HepG2 (cell line): ENCODE measurements around the gene FRS2.

ENCODE experiments used
- AFF4 ChIP-seq: sonication (generic); formaldehyde crosslinking; IDR thresholded peaks from 2 replicates; pipeline ENCODE4 v1.4.0; 2020; ENCODE audit warnings: missing genetic modification reagents
- KLF9 ChIP-seq: IDR thresholded peaks from 2 replicates; pipeline ENCODE4 v1.6.1; 2016; ENCODE audit warnings: low read depth
- ZFY ChIP-seq: sonication (generic); formaldehyde crosslinking; IDR thresholded peaks from 2 replicates; pipeline ENCODE4 v1.4.0; 2020; ENCODE audit warnings: missing genetic modification reagents
- ZNF674 ChIP-seq: sonication (generic); formaldehyde crosslinking; IDR thresholded peaks from 2 replicates; pipeline ENCODE4 v1.5.0; 2020; ENCODE audit warnings: low read depth, mild to moderate bottlenecking, missing genetic modification reagents
- TF ChIP-seq, protein P1 (sequence below): sonication (generic); formaldehyde crosslinking; IDR thresholded peaks from 2 replicates; pipeline ENCODE4 v1.4.0; 2020; ENCODE audit warnings: mild to moderate bottlenecking, missing genetic modification reagents
- TF ChIP-seq, protein P2 (sequence below): fragments of 450-650 bp; IDR thresholded peaks from 2 replicates; pipeline ENCODE4 v1.6.1; 2017; ENCODE audit warnings: mild to moderate bottlenecking
- TF ChIP-seq, protein P3 (sequence below), 2 experiments: sonication (generic) in 1 of 2; formaldehyde crosslinking in 1 of 2; IDR thresholded peaks; 2 replicates each; pipeline versions ENCODE4 v1.6.1 to v1.9.0; 2014 to 2022; ENCODE audit warnings: antibody characterized with exemption in 1 of 2, borderline replicate concordance in 1 of 2, inconsistent platforms in 1 of 2, low read depth in 1 of 2, missing genetic modification reagents in 1 of 2
- TF ChIP-seq, protein P4 (sequence below), 2 experiments: sonication (generic) in 1 of 2; formaldehyde crosslinking in 1 of 2; IDR thresholded peaks; 2 replicates each; pipeline versions ENCODE4 v1.5.1 to v1.6.1; 2011 to 2020; ENCODE audit warnings: borderline replicate concordance in 1 of 2, low read depth in 1 of 2, low read length in 1 of 2, mild to moderate bottlenecking in 1 of 2, missing genetic modification reagents in 1 of 2, moderate library complexity in 1 of 2
- TF ChIP-seq, protein P5 (sequence below), 2 experiments: fragments of 450-650 bp in 1 of 2; sonication (generic) in 1 of 2; formaldehyde crosslinking; IDR thresholded peaks; 2 replicates each; pipeline versions ENCODE4 v1.5.0 to v1.8.0; 2020 to 2022; ENCODE audit warnings: mild to moderate bottlenecking in 1 of 2, missing genetic modification reagents in 1 of 2

DNA sequence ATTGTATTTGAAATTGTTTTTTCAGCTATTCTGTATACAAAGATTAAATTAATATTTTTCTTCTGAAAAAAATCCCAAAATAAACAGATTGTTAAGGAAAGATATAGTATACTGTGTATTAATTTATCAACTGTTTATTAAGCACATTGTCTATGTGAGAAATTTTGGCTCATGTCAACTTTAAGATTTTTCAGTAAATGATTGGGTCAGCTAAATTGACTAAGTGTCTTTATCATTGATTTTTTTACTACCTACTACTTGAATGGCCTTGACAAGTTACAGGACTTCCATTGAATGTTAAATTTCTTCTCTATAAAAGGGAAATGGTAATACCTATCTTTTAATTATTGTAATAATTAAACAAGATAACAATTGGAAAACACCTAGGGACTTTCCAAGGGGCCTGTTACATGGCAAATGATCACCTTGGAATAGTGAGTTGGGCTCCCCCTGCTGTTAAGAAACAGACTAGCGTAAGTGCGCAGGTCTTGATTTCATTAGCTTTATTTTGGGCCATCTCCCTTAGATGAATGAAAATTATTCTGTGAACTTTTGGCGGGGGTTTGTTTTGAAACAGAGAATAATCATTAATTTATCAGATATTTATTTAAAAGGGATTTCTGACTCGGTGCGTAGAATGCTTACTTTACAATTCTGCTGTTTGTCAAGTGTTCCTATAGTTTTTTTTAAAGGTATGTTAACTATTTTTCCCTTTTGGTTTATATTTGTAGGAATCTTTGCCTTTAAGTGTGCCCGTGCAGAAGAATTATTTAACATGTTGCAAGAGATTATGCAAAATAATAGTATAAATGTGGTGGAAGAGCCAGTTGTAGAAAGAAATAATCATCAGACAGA is 100.6 kb downstream of the FRS2 start:
- TF ChIP-seq, protein P1, sequence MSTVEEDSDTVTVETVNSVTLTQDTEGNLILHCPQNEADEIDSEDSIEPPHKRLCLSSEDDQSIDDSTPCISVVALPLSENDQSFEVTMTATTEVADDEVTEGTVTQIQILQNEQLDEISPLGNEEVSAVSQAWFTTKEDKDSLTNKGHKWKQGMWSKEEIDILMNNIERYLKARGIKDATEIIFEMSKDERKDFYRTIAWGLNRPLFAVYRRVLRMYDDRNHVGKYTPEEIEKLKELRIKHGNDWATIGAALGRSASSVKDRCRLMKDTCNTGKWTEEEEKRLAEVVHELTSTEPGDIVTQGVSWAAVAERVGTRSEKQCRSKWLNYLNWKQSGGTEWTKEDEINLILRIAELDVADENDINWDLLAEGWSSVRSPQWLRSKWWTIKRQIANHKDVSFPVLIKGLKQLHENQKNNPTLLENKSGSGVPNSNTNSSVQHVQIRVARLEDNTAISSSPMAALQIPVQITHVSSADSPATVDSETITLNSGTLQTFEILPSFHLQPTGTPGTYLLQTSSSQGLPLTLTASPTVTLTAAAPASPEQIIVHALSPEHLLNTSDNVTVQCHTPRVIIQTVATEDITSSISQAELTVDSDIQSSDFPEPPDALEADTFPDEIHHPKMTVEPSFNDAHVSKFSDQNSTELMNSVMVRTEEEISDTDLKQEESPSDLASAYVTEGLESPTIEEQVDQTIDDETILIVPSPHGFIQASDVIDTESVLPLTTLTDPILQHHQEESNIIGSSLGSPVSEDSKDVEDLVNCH (CRISPR knock-in tag) = no peak
- TF ChIP-seq, protein P2, sequence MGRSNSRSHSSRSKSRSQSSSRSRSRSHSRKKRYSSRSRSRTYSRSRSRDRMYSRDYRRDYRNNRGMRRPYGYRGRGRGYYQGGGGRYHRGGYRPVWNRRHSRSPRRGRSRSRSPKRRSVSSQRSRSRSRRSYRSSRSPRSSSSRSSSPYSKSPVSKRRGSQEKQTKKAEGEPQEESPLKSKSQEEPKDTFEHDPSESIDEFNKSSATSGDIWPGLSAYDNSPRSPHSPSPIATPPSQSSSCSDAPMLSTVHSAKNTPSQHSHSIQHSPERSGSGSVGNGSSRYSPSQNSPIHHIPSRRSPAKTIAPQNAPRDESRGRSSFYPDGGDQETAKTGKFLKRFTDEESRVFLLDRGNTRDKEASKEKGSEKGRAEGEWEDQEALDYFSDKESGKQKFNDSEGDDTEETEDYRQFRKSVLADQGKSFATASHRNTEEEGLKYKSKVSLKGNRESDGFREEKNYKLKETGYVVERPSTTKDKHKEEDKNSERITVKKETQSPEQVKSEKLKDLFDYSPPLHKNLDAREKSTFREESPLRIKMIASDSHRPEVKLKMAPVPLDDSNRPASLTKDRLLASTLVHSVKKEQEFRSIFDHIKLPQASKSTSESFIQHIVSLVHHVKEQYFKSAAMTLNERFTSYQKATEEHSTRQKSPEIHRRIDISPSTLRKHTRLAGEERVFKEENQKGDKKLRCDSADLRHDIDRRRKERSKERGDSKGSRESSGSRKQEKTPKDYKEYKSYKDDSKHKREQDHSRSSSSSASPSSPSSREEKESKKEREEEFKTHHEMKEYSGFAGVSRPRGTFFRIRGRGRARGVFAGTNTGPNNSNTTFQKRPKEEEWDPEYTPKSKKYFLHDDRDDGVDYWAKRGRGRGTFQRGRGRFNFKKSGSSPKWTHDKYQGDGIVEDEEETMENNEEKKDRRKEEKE = no peak
- TF ChIP-seq ZFY = no peak
- no peak for TF ChIP-seq AFF4 (CRISPR knock-in tag)
- TF ChIP-seq, protein P3, sequence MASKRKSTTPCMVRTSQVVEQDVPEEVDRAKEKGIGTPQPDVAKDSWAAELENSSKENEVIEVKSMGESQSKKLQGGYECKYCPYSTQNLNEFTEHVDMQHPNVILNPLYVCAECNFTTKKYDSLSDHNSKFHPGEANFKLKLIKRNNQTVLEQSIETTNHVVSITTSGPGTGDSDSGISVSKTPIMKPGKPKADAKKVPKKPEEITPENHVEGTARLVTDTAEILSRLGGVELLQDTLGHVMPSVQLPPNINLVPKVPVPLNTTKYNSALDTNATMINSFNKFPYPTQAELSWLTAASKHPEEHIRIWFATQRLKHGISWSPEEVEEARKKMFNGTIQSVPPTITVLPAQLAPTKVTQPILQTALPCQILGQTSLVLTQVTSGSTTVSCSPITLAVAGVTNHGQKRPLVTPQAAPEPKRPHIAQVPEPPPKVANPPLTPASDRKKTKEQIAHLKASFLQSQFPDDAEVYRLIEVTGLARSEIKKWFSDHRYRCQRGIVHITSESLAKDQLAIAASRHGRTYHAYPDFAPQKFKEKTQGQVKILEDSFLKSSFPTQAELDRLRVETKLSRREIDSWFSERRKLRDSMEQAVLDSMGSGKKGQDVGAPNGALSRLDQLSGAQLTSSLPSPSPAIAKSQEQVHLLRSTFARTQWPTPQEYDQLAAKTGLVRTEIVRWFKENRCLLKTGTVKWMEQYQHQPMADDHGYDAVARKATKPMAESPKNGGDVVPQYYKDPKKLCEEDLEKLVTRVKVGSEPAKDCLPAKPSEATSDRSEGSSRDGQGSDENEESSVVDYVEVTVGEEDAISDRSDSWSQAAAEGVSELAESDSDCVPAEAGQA (IDR thresholded peaks at IDR 0.05; ENCODE audit: low read depth) = no peak
- TF ChIP-seq, protein P3 (CRISPR knock-in tag; IDR thresholded peaks at IDR 0.05; ENCODE audit: borderline replicate concordance) = no peak
- TF ChIP-seq ZNF674 (CRISPR knock-in tag) = no peak
- TF ChIP-seq KLF9 (CRISPR knock-in tag) = no peak
- TF ChIP-seq, protein P4, sequence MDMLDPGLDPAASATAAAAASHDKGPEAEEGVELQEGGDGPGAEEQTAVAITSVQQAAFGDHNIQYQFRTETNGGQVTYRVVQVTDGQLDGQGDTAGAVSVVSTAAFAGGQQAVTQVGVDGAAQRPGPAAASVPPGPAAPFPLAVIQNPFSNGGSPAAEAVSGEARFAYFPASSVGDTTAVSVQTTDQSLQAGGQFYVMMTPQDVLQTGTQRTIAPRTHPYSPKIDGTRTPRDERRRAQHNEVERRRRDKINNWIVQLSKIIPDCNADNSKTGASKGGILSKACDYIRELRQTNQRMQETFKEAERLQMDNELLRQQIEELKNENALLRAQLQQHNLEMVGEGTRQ (IDR thresholded peaks at IDR 0.05; ENCODE audit: low read depth, low read length) = no peak
- TF ChIP-seq, protein P4 (CRISPR knock-in tag; IDR thresholded peaks at IDR 0.05; ENCODE audit: borderline replicate concordance) = no peak
- TF ChIP-seq, protein P5, sequence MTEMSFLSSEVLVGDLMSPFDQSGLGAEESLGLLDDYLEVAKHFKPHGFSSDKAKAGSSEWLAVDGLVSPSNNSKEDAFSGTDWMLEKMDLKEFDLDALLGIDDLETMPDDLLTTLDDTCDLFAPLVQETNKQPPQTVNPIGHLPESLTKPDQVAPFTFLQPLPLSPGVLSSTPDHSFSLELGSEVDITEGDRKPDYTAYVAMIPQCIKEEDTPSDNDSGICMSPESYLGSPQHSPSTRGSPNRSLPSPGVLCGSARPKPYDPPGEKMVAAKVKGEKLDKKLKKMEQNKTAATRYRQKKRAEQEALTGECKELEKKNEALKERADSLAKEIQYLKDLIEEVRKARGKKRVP (CRISPR knock-in tag; IDR thresholded peaks at IDR 0.05) = no peak
